ENCODE results near the gene ALDOB.

- no peak for TF ChIP-seq TAF1 (IDR thresholded peaks at IDR 0.05; ENCODE audit: borderline replicate concordance, insufficient read depth, low read length)
- no peak for TF ChIP-seq SIN3A (IDR thresholded peaks at IDR 0.05; ENCODE audit: borderline replicate concordance, insufficient read depth, low read length)
- no peak for TF ChIP-seq POLR2AphosphoS5 (IDR thresholded peaks at IDR 0.05; ENCODE audit: low read depth, low read length)
Measured at GRCh38 chr9:101442736-101443135, 7.2 kb upstream of the ALDOB start.
